ENCODE measurements around the gene ZNF275.

Gene ZNF275

GRCh38 chrX:153297376-153297775 lies 36.6 kb upstream of the ZNF275 start:
- H2AFZ ChIP-seq (ENCODE audit: low read depth, low read length): no peak overlapping the region
- no peak overlapping the region for H2BK5ac ChIP-seq (ENCODE audit: low read depth, low read length, poor library complexity, severe bottlenecking)
- H4K91ac ChIP-seq (ENCODE audit: low read length): no peak overlapping the region
- no peak overlapping the region for H3K18ac ChIP-seq (ENCODE audit: low read depth in 1 of 2, low read length in 2 of 2)
- 73% methylated on average over 1 of the region's 1 CpG for WGBS
- H2BK15ac ChIP-seq (ENCODE audit: low read depth, poor library complexity, severe bottlenecking): no peak overlapping the region
- no peak overlapping the region for H3K23ac ChIP-seq (ENCODE audit: low read length in 2 of 2)
- H2BK120ac ChIP-seq (ENCODE audit: low read depth, low read length): no peak overlapping the region
- peaks cover 0 to 46% of the 10 kb centered on the region in 2 experiments for H3K27me3 ChIP-seq (ENCODE audit: control insufficient read depth in 1 of 2, insufficient read depth in 1 of 2, low read length in 2 of 2)
- H3K4ac ChIP-seq (ENCODE audit: low read depth in 1 of 2, low read length in 2 of 2): no peak overlapping the region
- no peak overlapping the region for H3K14ac ChIP-seq (ENCODE audit: low read length in 2 of 2)
- peaks cover 2% of the 10 kb centered on the region for H3K9me3 ChIP-seq (ENCODE audit: control insufficient read depth, low read length)
- DNase-seq: no peak
- no peak overlapping the region for H3K9ac ChIP-seq (ENCODE audit: low read length)
- H2AK5ac ChIP-seq (ENCODE audit: low read length, severe bottlenecking): no peak overlapping the region
- H3K4me3 ChIP-seq (ENCODE audit: insufficient read depth in 1 of 2, low read depth in 1 of 2, low read length in 2 of 2): no peak overlapping the region
- H3K36me3 ChIP-seq (ENCODE audit: control insufficient read depth in 1 of 2, insufficient read depth in 2 of 2, low read depth in 1 of 2, low read length in 2 of 2): no peaks in the 10 kb centered on the region
- H3K4me1 ChIP-seq (ENCODE audit: control insufficient read depth, insufficient read depth, low read depth, low read length): no peaks in the 10 kb centered on the region
- H2BK12ac ChIP-seq (ENCODE audit: low read length in 2 of 2): no peak overlapping the region
- H3K79me1 ChIP-seq (replicated peaks; ENCODE audit: low read length, poor library complexity, severe bottlenecking): no peaks in the 10 kb centered on the region
- no peak overlapping the region for H4K8ac ChIP-seq (ENCODE audit: low read length)
- H3K27ac ChIP-seq (ENCODE audit: low read length, poor library complexity, severe bottlenecking): no peak overlapping the region
- no peak overlapping the region for H3K4me2 ChIP-seq (ENCODE audit: low read length, poor library complexity, severe bottlenecking)

- Histone ChIP-seq H3K9ac (ENCODE audit: low read length) (no peak overlapping the region), H4K91ac (ENCODE audit: low read length) (no peak overlapping the region), H3K23ac (ENCODE audit: low read length in 2 of 2) (no peak overlapping the region), H2AFZ (ENCODE audit: low read depth, low read length) (no peak overlapping the region), H3K14ac (ENCODE audit: low read length in 2 of 2) (no peak overlapping the region), H2AK5ac (ENCODE audit: low read length, severe bottlenecking) (no peak overlapping the region), H3K18ac (ENCODE audit: low read depth in 1 of 2, low read length in 2 of 2) (no peak overlapping the region), H3K4me1 (ENCODE audit: control insufficient read depth, insufficient read depth, low read depth, low read length) (no peaks in the 10 kb centered on the region), H3K36me3 (ENCODE audit: control insufficient read depth in 1 of 2, insufficient read depth in 2 of 2, low read depth in 1 of 2, low read length in 2 of 2) (no peaks in the 10 kb centered on the region), H2BK15ac (ENCODE audit: low read depth, poor library complexity, severe bottlenecking) (no peak overlapping the region), H2BK5ac (ENCODE audit: low read depth, low read length, poor library complexity, severe bottlenecking) (no peak overlapping the region), H4K8ac (ENCODE audit: low read length) (no peak overlapping the region), H3K4me2 (ENCODE audit: low read length, poor library complexity, severe bottlenecking) (no peak overlapping the region), H2BK12ac (ENCODE audit: low read length in 2 of 2) (no peak overlapping the region), H3K4me3 (ENCODE audit: insufficient read depth in 1 of 2, low read depth in 1 of 2, low read length in 2 of 2) (no peak overlapping the region), H2BK120ac (ENCODE audit: low read depth, low read length) (no peak overlapping the region), H3K79me1 (replicated peaks; ENCODE audit: low read length, poor library complexity, severe bottlenecking) (no peaks in the 10 kb centered on the region), H3K9me3 (ENCODE audit: control insufficient read depth, low read length) (peaks cover 2% of the 10 kb centered on the region), H3K27ac (ENCODE audit: low read length, poor library complexity, severe bottlenecking) (no peak overlapping the region), H3K27me3 (ENCODE audit: control insufficient read depth in 1 of 2, insufficient read depth in 1 of 2, low read length in 2 of 2) (peaks cover 0 to 60% of the 10 kb centered on the region in 2 experiments), H3K4ac (ENCODE audit: low read depth in 1 of 2, low read length in 2 of 2) (no peak overlapping the region)
- WGBS: 52% methylated on average over 4 of the region's 5 CpGs
- DNase-seq: no peak
Measured at GRCh38 chrX:153299855-153300254, 34.1 kb upstream of the ZNF275 start.

GRCh38 chrX:153301746-153302145 lies 32.2 kb upstream of the ZNF275 start:
- Histone ChIP-seq H3K4me2 (ENCODE audit: low read length, poor library complexity, severe bottlenecking) (no peak overlapping the region), H2BK120ac (ENCODE audit: low read depth, low read length) (no peak overlapping the region), H3K4ac (ENCODE audit: low read depth in 1 of 2, low read length in 2 of 2) (no peak overlapping the region), H2BK15ac (ENCODE audit: low read depth, poor library complexity, severe bottlenecking) (no peak overlapping the region), H2AK5ac (ENCODE audit: low read length, severe bottlenecking) (no peak overlapping the region), H2BK5ac (ENCODE audit: low read depth, low read length, poor library complexity, severe bottlenecking) (no peak overlapping the region), H3K14ac (ENCODE audit: low read length in 2 of 2) (no peak overlapping the region), H2AFZ (ENCODE audit: low read depth, low read length) (no peak overlapping the region), H3K23ac (ENCODE audit: low read length in 2 of 2) (no peak overlapping the region), H4K91ac (ENCODE audit: low read length) (no peak overlapping the region), H3K27ac (ENCODE audit: low read length, poor library complexity, severe bottlenecking) (no peak overlapping the region), H4K8ac (ENCODE audit: low read length) (no peak overlapping the region), H3K36me3 (ENCODE audit: control insufficient read depth in 1 of 2, insufficient read depth in 2 of 2, low read depth in 1 of 2, low read length in 2 of 2) (no peaks in the 10 kb centered on the region), H2BK12ac (ENCODE audit: low read length in 2 of 2) (no peak overlapping the region), H3K27me3 (ENCODE audit: control insufficient read depth in 1 of 2, insufficient read depth in 1 of 2, low read length in 2 of 2) (peaks cover 0 to 56% of the 10 kb centered on the region in 2 experiments), H3K9ac (ENCODE audit: low read length) (no peak overlapping the region), H3K4me3 (ENCODE audit: insufficient read depth in 1 of 2, low read depth in 1 of 2, low read length in 2 of 2) (no peak overlapping the region), H3K18ac (ENCODE audit: low read depth in 1 of 2, low read length in 2 of 2) (no peak overlapping the region), H3K79me1 (replicated peaks; ENCODE audit: low read length, poor library complexity, severe bottlenecking) (no peaks in the 10 kb centered on the region), H3K4me1 (ENCODE audit: control insufficient read depth, insufficient read depth, low read depth, low read length) (no peaks in the 10 kb centered on the region), H3K9me3 (ENCODE audit: control insufficient read depth, low read length) (peaks cover 2% of the 10 kb centered on the region)
- DNase-seq: no peak
- WGBS: 72% methylated on average over 3 of the region's 3 CpGs

GRCh38 chrX:153302796-153303195 lies 31.2 kb upstream of the ZNF275 start:
- no peak overlapping the region for H4K91ac ChIP-seq (ENCODE audit: low read length)
- 68% methylated on average over 4 of the region's 4 CpGs for WGBS

More at GRCh38 chrX:153302796-153303195, 31.2 kb upstream of the ZNF275 start:
- Histone ChIP-seq H3K4ac (ENCODE audit: low read depth in 1 of 2, low read length in 2 of 2) (no peak overlapping the region), H2BK12ac (ENCODE audit: low read length in 2 of 2) (no peak overlapping the region), H3K4me1 (ENCODE audit: control insufficient read depth, insufficient read depth, low read depth, low read length) (no peaks in the 10 kb centered on the region), H3K36me3 (ENCODE audit: control insufficient read depth in 1 of 2, insufficient read depth in 2 of 2, low read depth in 1 of 2, low read length in 2 of 2) (no peaks in the 10 kb centered on the region), H4K8ac (ENCODE audit: low read length) (no peak overlapping the region), H3K23ac (ENCODE audit: low read length in 2 of 2) (no peak overlapping the region), H3K4me2 (ENCODE audit: low read length, poor library complexity, severe bottlenecking) (no peak overlapping the region), H3K27me3 (ENCODE audit: control insufficient read depth in 1 of 2, insufficient read depth in 1 of 2, low read length in 2 of 2) (peaks cover 0 to 52% of the 10 kb centered on the region in 2 experiments), H2AK5ac (ENCODE audit: low read length, severe bottlenecking) (no peak overlapping the region), H2AFZ (ENCODE audit: low read depth, low read length) (no peak overlapping the region), H3K79me1 (replicated peaks; ENCODE audit: low read length, poor library complexity, severe bottlenecking) (no peaks in the 10 kb centered on the region), H2BK120ac (ENCODE audit: low read depth, low read length) (no peak overlapping the region), H3K9me3 (ENCODE audit: control insufficient read depth, low read length) (no peaks in the 10 kb centered on the region), H3K4me3 (ENCODE audit: insufficient read depth in 1 of 2, low read depth in 1 of 2, low read length in 2 of 2) (no peak overlapping the region), H2BK5ac (ENCODE audit: low read depth, low read length, poor library complexity, severe bottlenecking) (no peak overlapping the region), H3K18ac (ENCODE audit: low read depth in 1 of 2, low read length in 2 of 2) (no peak overlapping the region), H2BK15ac (ENCODE audit: low read depth, poor library complexity, severe bottlenecking) (no peak overlapping the region), H3K14ac (ENCODE audit: low read length in 2 of 2) (no peak overlapping the region), H3K9ac (ENCODE audit: low read length) (no peak overlapping the region), H3K27ac (ENCODE audit: low read length, poor library complexity, severe bottlenecking) (no peak overlapping the region)
- no peak for DNase-seq

Measured in mesenchymal stem cell (in vitro differentiated cells and primary cell).